Stimulated activated CD4-positive, alpha-beta T cell treated with anti-CD3 and anti-CD28 coated beads, Interleukin-15, amount 100 ng/mL, for 1 hour (primary cell): Measurements from ENCODE around the gene IL5.
"Not testable (repeated sequence)": the region's sequence is repeated elsewhere in the genome, so short reads cannot be mapped to it uniquely, and the experiment has no call there.

ENCODE experiments used
- DNase-seq, 2 donors: peaks; one replicate each; pipeline ENCODE4 v3.0.0-alpha.2; 2020; ENCODE audit warnings: low read depth in 1 of 2, low spot score in 1 of 2

The IL5 gene

DNA sequence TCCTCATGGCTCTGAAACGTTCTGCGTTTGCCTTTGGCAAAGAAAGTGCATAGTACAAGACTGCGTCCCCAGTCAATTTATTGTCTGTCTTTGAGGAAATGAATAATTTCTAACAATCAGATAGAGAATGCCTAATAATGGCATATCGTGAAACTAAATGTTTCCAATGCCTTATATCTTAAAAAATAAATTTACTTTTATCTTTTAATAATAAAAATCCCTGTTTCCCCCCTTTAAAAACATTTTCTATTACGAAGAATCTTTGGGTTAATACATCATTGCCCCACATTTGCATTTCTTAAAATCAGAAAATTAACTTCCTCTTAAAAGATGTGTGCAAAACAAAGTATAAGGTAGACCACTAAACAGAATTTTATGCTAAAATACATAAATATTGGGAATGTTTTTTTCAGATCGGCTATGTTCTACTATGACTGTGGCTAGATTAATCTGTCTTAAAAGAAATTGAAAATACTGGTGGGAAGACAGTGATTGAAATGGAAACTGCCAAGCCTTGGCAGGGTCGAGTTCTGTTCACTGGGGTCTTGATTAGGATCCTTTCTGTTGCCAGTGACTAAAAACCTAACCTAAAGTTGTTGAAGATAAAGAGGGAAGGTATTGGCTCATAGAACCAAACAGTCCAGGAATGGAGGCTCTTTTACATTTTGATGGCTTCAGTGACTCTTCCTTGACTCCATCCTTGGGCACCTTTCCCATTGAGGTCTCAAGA is at the start of gene IL5:
Gene IL5, minus strand, starts transcription at position 51 of the 730 bp plus-strand sequence. Its CDS starts 44 bp downstream, at position 7.
- DNase-seq = no peak

DNA sequence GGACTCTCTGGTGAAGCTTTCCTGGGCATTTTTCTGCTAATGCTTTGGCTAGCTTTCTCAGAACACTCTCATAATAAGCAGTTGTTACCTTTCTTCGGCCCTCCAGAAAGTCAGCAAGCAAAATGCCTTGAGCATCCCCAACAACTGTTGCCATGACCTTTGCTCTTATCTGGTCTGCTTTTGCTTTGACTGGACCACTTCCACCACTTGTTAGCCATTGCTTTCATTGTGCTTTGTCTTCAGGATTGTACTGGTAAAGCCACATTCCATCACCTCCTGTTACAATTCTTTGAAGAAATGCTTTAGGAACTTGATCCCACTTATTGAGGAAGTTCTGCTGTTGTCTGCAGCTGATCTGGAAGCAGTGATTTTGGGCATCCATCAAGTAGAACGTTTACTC is 49.2 kb upstream of the IL5 start:
- DNase-seq = no peak

DNA sequence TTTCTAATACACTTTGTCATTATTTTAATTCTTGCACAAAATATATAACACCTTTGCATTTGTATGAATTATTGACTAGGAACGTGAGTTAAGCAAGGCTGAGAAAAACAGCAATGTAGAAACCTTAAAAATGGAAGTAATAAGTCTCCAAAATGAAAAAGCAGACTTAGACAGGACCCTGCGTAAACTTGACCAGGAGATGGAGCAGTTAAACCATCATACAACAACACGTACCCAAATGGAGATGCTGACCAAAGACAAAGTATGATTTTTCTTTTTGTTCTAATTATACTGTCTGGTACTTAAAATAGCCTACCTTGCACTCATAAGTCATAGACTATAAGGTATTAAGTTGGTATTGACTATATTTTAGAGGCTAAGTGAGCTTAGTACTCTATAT is 47.8 kb upstream of the IL5 start:
- no peak for DNase-seq

DNA sequence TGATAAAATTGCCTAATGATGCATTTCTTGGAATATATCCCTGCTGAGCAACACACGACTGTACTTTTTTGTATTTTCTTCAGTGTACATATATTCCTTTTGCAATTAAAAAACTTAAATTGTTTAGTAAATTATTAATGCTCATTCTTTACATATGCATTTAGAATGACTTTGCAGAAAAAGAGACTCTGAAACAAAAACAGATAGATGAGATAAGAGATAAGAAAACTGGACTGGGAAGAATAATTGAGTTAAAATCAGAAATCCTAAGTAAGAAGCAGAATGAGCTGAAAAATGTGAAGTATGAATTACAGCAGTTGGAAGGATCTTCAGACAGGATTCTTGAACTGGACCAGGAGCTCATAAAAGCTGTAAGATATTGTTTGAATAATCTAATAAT is 46.1 kb upstream of the IL5 start:
- no peak for DNase-seq

DNA sequence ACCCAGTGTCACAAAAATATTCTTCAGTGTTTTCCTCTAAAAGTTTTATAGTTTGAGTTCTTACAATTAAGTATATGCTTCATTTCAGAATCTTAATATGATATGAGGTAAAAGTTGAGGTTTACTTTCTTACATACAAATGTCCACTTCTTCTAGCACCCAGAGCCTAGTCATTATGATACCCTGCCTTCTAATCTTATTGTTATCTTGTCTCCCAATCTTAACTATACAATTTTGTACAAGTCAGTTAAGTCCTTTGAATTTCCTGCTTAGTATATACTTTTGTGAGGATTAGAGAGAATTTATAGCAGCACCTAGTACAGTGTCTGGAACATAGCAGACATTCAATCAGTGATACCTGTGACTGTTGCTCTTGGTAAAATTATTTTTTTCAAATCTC is 42.7 kb upstream of the IL5 start:
- no peak for DNase-seq

DNA sequence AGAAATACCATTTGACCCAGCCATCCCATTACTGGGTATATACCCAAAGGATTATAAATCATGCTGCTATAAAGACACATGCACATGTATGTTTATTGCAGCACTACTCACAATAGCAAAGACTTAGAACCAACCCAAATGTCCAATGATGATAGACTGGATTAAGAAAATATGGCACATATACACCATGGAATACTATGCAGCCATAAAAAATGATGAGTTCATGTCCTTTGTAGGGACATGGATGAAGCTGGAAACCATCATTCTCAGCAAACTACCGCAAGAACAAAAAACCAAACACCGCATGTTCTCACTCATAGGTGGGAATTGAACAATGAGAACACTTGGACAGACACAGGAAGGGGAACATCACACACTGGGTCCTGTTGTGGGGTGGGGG is 41.2 kb upstream of the IL5 start:
- DNase-seq = not testable (repeated sequence)

DNA sequence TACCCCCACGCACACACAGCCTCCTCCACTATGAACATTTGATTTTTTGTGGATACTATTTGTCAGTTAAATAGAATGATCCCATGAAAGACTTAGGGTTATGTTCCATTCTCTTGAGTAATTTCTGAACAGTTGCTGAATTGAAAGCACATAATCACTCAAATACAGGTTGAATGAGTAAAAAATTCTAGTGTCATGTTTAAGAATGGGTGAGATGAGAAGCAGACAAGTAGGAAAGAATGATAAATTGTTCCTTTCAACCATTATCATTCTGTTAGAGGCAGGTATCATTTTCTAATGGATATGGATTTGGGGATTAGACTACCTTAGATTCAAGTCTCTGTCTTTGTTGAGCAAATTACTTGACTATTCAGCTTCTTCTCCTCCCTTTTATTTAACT is 32.8 kb upstream of the IL5 start:
- no peak for DNase-seq

DNA sequence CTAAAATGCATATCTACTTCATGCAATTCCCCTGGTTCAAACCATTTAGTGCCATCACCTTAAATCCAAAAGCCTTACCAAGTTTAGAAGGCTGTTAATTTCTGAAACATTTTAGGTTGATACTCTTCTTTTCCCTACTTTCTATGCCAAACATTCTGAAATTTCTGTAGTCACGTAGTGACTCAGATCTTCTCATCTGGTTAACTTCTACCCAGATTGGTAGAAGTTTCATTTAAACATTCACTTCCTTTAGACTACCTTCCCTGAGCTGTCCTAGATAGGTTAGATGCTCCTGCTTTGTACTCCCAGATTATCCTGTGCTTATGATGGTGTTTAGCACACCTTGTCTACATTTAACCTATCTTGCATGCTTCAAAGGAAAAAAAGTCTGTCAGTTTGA is 23.3 kb upstream of the IL5 start:
- no peak for DNase-seq

DNA sequence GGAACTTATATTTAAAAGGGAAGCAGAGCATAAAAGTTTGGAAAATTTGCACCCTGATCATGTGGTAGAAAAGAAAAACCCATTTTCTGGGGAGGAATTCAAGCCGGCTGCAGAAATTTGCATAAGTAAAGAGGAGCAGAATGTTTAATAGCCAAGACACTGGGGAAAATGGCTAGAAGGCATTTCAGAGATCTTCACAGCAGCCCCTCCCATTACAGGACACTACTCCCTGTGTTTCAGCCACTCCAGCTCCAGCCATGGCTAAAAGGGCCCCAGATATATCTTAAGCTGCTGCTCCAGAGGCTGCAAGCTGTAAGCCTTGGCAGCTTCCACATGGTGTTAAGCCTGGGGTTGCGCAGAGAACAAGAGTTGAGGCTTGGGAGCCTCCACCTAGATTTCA is 21.2 kb upstream of the IL5 start:
- DNase-seq = not testable (repeated sequence)

DNA sequence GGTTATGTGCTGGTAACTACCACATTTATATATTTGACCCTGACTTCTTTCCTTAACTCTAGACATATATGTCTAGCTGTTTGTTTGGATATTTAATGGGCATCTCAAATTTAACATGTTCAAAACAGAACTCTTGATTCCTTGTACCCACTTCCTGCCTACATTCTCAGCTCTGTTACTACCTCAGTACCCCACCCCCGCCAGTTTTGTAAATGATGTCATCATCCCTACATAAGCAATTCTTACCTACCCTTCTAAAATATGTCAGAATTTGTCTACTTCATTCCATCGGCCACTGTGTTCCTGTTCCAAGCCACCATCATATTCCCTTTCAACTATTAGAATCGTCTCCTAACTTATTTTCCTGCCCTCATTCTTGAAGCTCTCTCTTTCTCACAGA is 18.3 kb upstream of the IL5 start:
- DNase-seq = no peak

DNA sequence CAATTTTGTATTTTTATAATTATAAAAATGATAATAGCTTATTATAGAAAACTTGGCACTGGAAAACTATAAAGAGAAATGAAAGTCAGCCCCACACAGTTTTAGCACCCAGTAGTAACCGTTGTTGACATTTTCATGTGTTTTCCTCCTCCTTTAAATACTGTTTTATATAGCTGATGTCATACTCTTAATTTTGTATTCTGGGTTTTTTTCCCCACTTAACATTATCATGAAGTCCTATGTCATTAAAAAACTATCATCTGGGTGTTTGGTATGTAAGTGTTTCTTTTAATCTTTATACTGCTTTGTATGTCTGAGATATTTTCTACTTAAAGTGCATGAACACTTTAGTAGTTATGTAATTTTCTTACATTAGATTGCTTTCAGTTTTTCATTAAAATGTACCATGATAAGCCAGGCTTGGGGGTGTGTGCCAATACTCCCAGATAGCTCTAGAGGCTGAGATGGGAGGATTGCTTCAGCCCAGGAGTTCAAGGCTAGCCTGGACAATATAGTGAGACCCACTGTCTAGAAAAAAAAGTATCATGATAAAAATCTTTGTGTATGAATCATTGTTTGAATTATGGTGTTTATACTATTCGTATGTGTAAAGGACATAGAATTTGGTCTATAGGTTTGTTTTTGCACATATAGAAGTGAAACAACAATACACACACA is 16.2 kb upstream of the IL5 start:
- DNase-seq = no peak

DNA sequence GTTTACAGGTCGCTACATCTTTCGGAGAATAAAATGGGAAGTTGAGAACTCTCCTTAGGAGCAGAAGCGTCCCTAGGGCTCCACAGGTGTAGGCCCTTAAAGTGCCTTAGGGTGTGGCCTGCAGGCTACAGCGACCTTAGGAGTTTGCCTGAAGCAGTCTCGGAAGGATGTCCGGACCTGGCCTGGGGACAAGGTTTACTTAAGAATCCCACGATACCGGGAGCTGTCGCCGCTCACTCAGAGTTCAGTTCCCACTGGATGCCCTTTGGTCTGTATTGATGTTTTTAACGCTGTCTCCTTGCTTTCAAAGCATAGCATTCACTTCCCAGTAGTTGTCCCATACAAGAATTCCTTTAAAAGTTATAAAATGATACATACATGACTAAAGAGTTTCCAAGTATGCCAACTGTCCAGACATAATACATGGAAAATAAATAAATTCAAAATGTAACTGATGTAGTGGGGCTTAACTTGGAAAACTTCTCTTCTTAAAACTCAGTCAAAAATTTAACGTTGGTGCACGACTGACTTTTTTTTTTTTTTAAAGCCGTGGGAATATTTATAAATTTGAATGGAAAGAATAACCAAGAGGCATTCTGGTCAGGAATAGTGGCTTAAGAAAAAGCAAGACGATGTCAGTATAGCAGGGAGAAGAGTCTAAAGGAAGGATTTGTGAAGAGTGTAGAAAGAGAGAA is 14.3 kb upstream of the IL5 start:
- DNase-seq = peak in 1 of 2 donors; percentile 11

DNA sequence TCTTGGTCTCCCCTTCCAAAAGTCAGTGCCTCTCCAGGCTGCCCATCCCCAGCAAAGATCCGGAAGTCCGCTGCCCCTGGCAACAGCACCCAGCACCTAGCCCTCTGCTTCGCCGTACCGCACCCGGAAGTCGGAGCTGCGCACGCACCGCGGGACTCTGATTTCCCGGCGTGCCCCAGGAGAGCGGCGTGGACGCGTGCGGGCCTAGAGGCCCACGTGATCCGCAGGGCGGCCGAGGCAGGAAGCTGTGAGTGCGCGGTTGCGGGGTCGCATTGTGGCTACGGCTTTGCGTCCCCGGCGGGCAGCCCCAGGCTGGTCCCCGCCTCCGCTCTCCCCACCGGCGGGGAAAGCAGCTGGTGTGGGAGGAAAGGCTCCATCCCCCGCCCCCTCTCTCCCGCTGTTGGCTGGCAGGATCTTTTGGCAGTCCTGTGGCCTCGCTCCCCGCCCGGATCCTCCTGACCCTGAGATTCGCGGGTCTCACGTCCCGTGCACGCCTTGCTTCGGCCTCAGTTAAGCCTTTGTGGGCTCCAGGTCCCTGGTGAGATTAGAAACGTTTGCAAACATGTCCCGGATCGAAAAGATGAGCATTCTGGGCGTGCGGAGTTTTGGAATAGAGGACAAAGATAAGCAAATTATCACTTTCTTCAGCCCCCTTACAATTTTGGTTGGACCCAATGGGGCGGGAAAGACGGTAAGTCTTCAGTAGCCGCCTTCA is 13.6 kb upstream of the IL5 start, which contains the start of gene RAD50:
Gene RAD50, plus strand, starts transcription at position 215 of the 715 bp plus-strand sequence. Its CDS starts 348 bp downstream, at position 563.
- peak; percentile 79 to 87 for DNase-seq

DNA sequence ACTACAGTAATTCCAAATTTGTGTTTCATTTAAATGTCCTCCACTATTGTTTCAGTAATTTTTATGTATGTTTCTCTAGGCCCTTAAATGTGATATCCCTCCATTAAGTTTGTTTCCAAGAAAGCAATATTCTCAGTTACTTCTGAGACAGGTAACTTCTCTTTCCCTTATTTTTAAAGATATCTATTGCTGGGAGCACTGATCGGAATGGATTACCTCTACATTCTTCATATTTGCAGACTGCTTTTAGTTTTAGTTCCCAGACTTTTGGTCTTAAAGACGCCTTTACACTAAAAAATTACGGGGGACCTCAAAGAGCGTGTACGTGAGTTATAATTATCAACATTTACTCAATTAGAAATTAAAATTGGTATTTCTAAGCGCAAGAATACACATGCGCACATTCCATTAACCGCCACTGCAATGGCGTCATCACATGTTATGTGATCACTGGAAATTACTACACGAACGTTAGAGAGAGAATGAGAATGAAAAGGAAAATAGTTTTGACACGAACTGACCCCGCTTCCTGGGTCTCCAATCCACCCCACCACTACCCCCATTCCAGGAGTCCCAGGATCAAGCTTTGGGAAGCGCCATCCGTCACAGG is 12.9 kb upstream of the IL5 start:
- no peak for DNase-seq

DNA sequence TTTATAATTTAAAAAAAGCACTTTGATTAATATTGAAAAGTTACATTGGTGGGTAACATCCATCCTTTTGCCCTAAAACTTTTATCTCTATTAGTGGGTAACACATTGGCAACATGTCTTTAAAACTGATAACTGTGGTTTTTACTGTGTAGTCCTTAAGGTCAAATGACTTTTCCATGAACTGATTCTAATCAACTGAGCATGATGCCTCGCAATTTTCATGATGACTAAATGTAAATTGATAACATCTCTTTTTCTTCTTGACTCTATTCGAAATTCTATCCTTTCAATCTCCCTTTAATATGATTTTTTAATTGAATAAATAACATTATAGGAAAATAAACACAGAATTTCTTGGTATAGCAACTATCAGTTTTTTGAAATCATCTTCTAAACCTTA is 6.3 kb upstream of the IL5 start:
- DNase-seq = no peak

DNA sequence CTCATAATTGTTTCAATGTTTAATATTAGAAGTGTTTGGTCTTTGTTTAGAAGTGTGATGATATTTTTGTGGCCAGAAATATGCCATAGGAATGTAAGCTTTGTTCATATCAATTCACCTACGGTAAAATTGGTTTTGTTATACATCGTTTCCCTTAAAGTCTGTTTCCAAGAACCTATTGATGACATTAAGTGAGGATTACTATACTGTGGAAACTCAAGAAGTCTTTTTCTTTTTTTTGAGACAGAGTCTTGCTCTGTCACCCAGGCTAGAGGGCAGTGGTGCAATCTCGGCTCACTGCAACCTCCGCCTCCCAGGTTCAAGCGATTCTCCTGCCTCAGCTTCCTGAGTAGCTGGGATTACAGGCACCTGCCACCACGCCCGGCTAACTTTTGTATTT is 5.5 kb upstream of the IL5 start:
- not testable (repeated sequence) for DNase-seq

DNA sequence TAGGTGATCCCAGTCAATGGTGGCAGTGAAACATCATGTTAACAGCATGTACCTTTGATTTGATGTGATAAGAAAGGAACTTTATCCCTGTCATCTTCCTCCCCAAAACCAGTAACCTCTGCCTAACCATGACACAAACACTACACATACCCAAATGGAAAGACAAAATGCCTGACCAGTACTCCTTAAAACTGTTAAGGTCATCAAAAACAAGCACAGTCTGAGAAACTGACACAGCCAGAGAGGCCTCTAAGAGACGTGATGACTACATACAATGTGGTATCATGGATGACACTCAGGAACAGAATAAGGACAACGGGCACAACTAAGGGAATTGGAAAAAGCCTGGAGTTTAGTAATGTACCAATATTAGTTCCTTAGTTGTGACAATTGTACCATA is 3.9 kb upstream of the IL5 start:
- DNase-seq = no peak

DNA sequence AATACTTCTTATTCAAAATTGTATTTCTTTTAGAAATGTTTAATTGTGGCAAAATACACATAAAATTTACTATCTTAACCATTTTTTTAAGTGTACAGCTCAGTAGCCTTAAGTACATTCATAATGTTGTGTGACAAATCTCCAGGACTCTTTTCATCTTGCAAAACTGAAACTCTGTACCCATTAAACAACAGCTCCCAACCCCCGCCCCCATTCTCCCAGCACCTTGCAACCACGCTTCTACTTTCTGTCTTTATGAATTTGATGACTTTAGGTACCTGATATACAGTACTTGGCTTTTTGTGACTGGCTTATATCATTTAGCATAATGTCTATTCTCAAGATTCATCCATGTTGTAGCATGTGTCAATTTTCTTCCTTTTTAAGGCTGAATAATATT is 2.8 kb upstream of the IL5 start:
- peak in 1 of 2 donors; percentile 37 for DNase-seq

DNA sequence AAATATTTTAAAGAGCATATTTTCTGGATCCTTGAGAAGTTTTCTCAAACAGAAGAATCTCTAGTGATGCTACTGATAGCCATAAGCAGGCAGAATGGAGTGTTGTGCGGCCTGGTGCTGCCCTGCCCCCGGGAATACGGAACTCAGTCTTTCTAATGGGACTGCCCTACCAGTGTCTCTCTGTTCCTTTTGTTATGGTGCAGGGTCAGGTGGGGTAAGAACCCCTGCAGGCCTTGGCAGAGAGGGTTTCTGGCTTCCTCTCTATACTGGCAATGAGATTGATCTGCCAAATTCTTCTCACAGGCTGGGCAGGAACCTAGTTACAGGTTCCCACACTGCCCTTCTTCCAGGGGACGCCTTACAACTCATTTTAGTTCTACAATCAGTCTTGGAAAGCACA is 2.6 kb downstream of the IL5 start:
- DNase-seq = no peak

DNA sequence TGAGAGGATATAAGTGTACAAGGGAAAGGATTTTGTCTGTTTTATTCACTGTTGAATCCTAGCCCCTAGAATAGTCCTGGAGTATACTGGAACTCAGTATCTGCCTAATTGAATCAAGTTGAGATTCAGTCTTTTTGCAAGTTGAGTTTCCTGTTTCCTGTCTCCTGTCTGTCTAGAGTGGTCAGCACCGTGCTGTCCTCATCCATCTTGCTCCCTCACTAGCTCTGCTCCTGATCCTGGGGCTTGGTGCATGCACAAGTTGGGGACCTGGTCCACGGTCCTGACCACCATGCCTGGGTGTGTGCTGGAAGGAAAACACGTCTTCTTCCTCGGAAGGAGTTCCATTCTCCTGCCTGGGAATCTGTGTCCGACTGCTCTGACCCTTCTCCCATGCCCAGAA is 3.2 kb downstream of the IL5 start:
- no peak for DNase-seq

DNA sequence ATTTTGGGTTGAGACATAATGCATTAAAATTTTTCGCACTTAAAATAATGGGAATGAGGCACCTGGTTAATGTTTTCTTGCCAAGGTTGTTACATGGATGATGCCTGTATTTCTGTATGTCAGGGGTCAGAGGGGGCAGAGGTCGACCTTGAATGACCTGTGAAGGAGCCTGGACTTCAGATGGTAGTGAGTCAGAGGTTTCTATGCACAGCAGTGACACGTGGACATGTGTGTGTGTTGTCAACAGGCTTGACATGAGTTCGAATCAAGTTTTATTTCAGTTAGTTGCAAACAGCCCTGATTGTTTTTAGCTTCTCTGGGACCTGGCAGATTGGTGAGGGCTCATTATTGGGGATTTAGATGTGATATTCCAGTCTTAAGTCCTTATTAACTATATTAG is 3.6 kb downstream of the IL5 start:
- DNase-seq = no peak
